HepG2 (cell line): Measurements from ENCODE around the gene OVCH1.

Source experiments
- MEF2D ChIP-seq: sonication (generic); formaldehyde crosslinking; IDR thresholded peaks from 2 replicates; pipeline ENCODE4 v1.5.1; 2020; ENCODE audit warnings: mild to moderate bottlenecking, missing genetic modification reagents
- TRIM24 ChIP-seq: sonication (generic); formaldehyde crosslinking; IDR thresholded peaks from 2 replicates; pipeline ENCODE4 v1.8.0; 2022; ENCODE audit warnings: mild to moderate bottlenecking, missing genetic modification reagents
- TF ChIP-seq, protein P1 (sequence below): sonication (generic); formaldehyde crosslinking; IDR thresholded peaks from 2 replicates; pipeline ENCODE4 v1.9.0; 2021; ENCODE audit warnings: missing genetic modification reagents, borderline replicate concordance
- TF ChIP-seq, protein P2 (sequence below): sonication (generic); formaldehyde crosslinking; IDR thresholded peaks from 2 replicates; pipeline ENCODE4 v1.5.0; 2020; ENCODE audit warnings: missing genetic modification reagents, mild to moderate bottlenecking, borderline replicate concordance

- TF ChIP-seq MEF2D (CRISPR knock-in tag) (no peak), TRIM24 (CRISPR knock-in tag) (no peak)
- TF ChIP-seq, protein P1, sequence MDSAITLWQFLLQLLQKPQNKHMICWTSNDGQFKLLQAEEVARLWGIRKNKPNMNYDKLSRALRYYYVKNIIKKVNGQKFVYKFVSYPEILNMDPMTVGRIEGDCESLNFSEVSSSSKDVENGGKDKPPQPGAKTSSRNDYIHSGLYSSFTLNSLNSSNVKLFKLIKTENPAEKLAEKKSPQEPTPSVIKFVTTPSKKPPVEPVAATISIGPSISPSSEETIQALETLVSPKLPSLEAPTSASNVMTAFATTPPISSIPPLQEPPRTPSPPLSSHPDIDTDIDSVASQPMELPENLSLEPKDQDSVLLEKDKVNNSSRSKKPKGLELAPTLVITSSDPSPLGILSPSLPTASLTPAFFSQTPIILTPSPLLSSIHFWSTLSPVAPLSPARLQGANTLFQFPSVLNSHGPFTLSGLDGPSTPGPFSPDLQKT = no peak
- TF ChIP-seq, protein P2, sequence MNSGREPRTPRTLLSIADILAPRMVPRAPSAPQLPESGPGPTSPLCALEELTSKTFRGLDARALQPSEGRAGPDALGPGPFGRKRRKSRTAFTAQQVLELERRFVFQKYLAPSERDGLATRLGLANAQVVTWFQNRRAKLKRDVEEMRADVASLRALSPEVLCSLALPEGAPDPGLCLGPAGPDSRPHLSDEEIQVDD = no peak
These were observed 91.9 kb downstream of the OVCH1 start for GRCh38 chr12:29405561-29405960.
